Measurements from ENCODE around the gene BMP10.

DNA sequence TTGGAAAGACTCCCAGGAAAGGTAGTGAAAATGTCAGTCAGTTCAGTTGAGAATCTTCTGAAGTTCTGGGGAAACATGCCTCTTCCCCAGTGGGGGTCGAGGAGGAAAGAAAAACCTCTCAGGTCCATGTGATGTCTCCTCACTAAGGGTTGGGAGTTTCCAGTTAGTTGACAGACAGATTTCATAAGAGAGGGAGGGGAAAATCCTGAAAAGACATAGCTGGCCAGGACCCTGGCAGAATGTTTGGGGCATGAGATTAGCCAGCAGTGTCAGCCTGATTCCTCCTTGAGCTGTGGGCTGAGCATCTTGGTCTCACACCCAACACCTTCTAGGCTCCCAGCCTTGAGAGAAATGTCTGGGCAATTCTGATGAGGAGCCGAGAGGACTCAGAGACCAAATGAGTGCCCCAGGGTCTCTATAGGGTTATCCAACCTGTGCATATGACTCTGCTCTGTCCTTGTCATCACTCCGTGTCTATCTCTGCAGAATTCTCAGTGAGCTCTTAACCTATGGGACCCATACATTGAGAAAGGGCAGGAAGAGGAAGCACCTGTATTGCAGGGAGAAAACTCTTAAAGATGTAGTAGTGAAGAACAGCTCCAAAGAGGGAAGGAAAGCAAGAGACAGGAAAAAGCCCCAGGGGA, 13.9 kb downstream of the BMP10 start:
- TF ChIP-seq, protein P1, sequence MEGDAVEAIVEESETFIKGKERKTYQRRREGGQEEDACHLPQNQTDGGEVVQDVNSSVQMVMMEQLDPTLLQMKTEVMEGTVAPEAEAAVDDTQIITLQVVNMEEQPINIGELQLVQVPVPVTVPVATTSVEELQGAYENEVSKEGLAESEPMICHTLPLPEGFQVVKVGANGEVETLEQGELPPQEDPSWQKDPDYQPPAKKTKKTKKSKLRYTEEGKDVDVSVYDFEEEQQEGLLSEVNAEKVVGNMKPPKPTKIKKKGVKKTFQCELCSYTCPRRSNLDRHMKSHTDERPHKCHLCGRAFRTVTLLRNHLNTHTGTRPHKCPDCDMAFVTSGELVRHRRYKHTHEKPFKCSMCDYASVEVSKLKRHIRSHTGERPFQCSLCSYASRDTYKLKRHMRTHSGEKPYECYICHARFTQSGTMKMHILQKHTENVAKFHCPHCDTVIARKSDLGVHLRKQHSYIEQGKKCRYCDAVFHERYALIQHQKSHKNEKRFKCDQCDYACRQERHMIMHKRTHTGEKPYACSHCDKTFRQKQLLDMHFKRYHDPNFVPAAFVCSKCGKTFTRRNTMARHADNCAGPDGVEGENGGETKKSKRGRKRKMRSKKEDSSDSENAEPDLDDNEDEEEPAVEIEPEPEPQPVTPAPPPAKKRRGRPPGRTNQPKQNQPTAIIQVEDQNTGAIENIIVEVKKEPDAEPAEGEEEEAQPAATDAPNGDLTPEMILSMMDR (IDR thresholded peaks at IDR 0.05 in 8 of 11, conservative IDR thresholded peaks at IDR 0.05 in 3 of 11), result no peak
- TF ChIP-seq POLR2AphosphoS5 (IDR thresholded peaks at IDR 0.05), result no peak
- no peak for TF ChIP-seq POLR2A (IDR thresholded peaks at IDR 0.05)

Data from spleen (tissue), 7 donors.